NOMO-1 treated with dmso at 0.1 percent for 144 hours (cell line): ENCODE data around the gene TAPBP.
"Not testable (repeated sequence)": the region's sequence is repeated elsewhere in the genome, so short reads cannot be mapped to it uniquely, and the experiment has no call there.

ENCODE experiments used
- DNase-seq: peaks from one replicate; lab custom pipeline; 2025; ENCODE audit not compliant: unreplicated experiment; lab: John Stamatoyannopoulos, UW

The TAPBP gene

DNA sequence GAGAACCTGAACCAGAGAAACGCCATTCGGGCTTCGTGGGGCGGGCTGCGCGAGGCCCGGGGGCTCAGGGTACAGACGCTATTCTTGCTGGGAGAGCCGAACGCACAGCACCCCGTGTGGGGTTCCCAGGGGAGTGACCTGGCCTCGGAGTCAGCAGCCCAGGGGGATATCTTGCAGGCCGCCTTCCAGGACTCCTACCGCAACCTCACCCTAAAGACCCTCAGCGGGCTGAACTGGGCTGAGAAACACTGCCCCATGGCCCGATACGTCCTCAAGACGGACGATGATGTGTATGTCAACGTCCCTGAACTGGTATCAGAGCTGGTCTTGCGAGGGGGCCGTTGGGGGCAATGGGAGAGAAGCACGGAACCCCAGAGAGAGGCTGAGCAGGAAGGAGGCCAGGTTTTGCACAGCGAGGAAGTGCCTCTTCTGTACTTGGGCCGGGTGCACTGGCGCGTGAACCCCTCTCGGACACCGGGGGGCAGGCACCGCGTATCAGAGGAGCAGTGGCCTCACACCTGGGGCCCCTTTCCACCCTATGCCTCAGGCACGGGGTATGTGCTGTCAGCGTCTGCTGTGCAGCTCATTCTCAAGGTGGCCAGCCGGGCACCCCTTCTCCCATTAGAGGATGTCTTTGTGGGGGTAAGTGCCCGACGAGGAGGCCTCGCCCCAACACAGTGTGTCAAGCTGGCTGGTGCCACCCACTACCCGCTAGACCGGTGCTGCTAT, 36.1 kb downstream of the TAPBP start:
- no peak for DNase-seq

DNA sequence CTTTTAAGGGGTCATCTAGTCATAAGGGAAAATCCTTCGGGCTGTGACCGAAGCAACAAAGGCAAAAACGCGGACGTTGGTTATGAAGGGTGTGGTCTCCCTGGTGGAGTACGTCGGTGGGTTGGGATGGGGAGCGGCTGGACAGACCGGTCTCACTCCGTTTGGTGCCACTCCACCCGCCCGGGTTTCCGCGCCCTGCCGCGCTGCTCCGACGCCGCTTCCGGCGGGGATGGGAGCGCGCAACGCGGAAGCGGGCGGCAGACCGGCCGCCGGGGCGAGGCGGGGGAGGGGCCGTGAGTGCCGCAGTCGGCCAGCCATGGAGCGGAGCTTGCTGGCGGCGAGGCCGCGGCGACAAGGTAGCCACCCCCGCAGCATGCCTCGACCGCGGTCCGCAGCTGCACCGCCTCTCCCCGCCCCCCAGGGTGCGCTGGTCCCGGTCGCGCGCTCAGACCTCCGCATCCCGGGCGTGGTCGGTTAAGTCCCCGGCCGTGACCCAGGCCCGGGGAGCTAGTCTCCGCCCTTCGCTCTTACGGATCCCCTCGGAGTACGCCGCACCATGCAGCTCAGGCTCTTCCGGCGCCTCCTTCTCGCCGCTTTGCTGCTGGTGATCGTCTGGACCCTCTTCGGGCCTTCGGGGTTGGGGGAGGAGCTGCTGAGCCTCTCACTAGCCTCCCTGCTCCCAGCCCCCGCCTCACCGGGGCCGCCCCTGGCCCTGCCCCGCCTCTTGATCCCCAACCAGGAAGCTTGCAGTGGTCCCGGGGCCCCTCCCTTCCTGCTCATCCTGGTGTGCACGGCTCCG, 36.8 kb downstream of the TAPBP start, which contains the start of gene B3GALT4:
B3GALT4 (plus strand) TSS at position 260 of the 799 bp plus-strand sequence; CDS start at position 557, 297 bp downstream.
- peak; percentile 69 for DNase-seq

GRCh38 chr6:33276581-33276863, 37.4 kb downstream of the TAPBP start:
- DNase-seq, result no peak

DNA sequence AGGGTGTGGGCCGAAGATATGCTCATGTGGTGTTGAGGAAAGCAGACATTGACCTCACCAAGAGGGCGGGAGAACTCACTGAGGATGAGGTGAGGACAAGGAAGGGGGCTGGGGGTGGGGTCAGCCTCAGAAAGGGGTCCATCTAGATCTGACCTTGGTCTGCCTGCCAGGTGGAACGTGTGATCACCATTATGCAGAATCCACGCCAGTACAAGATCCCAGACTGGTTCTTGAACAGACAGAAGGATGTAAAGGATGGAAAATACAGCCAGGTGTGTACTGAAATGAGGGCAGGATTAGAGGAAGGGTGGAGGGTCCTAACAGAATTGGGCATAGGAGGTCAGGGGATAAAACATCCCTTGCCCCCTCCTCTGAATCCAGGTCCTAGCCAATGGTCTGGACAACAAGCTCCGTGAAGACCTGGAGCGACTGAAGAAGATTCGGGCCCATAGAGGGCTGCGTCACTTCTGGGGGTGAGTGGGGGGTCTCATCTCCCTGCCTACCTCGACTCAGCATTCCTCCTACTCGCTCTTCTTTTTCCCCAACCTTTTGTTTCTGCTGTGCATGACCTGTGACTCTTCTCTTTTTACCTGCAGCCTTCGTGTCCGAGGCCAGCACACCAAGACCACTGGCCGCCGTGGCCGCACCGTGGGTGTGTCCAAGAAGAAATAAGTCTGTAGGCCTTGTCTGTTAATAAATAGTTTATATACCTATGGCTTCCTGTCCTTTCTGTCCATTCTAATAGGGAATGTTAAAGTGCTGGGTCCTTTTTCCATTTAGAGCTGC, 37.9 kb downstream of the TAPBP start:
- not testable (repeated sequence) for DNase-seq

- DNase-seq, result no peak
Measured at GRCh38 chr6:33273924-33274902, 39.7 kb downstream of the TAPBP start.

GRCh38 chr6:33273129-33273923, 40.6 kb downstream of the TAPBP start:
- DNase-seq, result no peak

DNA sequence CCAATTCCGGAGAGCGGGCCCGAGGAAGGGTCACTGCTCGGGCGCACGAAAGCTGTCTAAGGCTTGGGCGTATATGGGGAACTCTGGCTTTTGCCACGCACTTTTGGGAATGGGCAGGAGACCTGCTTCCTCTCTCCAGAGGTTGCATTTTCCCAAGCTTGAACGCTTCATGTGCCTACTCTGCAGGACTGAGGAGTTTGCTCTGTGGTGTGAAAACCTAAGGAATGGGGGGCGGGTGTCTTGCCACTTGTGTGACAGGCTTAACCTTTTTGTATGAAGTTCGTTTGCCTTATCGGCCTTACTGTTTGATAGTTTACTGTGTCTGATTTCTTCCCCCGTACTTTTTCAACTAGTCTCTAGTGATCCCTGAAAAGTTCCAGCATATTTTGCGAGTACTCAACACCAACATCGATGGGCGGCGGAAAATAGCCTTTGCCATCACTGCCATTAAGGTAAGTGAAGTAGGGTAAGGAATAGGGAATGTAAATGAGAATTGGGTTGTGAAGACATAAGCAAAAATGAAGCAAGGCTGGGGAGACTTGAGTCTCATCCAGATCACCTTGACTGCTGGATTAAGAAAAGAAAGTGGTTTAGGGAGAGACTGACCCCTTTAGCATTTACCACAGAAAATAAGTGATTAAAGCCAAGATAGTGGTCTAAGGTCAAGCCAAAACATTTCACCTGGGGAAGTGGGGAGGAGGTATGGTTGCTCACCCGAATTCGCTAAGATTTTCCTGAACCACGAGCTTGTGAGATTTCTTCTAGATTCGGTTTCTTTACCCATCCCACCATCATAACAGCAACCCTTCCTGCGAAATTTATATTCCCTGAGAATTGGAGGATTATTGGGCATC, 41.4 kb downstream of the TAPBP start:
- no peak for DNase-seq

GRCh38 chr6:33271468-33272274, 42.2 kb downstream of the TAPBP start, which contains the start of the genes RPS18 and VPS52:
RPS18 (plus strand) TSS chr6:33272075; CDS start chr6:33272120, 45 bp downstream.
VPS52 (minus strand) TSS chr6:33271876; CDS start chr6:33271675, 201 bp downstream.
- peak; percentile 91 for DNase-seq

DNA sequence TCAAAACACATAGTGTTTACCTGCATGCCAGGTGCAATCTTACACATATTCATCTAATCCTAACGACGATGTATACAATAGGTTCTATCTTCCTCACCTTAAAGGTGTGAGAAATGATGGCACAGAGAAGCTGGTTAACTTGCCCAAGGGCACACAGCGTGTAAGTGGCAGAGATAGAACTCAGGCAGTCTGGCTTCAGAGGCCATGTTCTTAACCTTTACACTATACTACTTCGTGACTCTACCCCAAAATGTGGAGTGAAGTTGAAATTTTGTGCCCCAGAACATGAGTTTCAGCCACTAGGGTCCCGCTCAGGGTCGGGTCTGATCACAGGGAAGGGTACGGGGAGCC, 42.8 kb downstream of the TAPBP start:
- DNase-seq, result no peak

- DNase-seq, result no peak
Measured at GRCh38 chr6:33264015-33264414, 49.9 kb downstream of the TAPBP start.

DNA sequence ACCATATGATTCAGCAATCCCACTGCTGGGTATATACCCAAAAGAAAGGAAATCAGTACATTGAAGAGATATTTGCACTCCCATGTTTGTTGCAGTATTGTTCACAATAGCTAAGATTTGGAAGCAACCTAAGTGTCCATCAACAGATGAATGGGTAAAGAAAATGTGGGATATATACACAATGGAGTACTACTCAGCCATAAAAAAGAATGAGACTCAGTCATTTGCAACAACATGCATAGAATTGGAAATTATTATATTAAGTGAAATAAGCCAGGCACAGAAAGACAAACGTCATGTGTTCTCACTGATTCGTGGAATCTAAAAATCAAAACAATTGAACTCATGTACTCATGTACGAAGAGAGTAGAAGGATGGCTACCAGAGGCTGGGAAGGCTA, 51.4 kb downstream of the TAPBP start:
- not testable (repeated sequence) for DNase-seq

GRCh38 chr6:33259032-33259431, 54.8 kb downstream of the TAPBP start:
- no peak for DNase-seq

DNA sequence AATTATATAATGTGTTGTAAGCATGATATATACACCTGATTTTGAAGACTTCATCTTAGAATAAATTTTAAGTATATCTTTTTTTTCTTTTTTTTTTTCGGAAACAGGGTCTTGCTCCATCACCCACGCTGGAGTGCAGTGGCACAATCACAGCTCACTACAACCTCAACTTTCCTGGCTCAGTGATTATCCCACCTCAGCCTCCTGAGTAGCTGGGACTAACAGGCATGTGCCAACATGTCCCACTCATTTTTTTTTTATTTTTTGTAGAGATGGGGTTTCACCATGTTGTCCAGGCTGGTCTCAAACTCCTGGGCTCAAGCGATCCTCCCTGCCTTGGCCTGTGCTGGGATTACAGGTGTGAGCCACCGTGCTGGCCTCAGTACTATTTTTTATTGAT, 59.3 kb downstream of the TAPBP start:
- no peak for DNase-seq

DNA sequence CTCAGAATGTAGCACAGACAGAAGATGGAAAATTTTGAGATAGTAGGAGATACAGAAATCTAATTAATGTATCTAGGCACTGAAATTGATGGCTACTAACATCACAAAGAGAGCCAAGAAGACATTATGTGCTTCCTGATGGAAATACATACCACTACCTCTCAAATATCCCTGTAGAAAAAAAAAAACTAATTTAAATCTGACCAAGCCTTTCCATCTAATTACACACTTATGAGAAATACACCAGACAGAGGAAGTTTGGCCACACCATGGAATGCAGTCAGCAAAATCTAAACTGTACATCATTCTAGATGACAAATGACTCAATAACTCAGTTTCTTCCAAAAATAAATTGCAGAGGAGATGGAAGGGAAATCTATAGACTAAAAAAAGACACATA, 61.1 kb downstream of the TAPBP start:
- DNase-seq, result no peak

- DNase-seq, result no peak
Measured at GRCh38 chr6:33251395-33252012, 62.4 kb downstream of the TAPBP start.

DNA sequence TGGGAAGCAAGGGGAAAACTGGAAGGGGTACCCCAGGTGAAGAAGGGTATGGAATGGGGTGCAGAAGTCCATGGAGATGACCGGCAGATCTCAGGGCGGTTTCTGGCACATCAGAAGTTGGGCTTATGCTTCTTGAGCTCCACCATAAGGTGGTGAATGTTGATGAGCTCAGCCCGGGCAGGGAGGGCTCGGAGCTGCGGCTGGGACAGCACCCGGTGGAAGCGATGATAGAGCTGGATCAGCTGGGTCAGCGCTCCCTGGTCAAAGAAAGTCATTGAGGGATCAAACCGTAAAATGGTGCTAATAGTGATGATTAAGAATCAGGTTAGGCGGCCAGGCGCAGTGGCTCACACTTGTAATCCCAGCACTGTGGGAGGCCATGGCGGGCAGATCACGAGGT, 63.1 kb downstream of the TAPBP start:
- no peak for DNase-seq
